HG03108 (cell line): Measurements from ENCODE around the gene ACE.

Experiments
- ATAC-seq: cut with Tn5 transposase; IDR thresholded peaks from one replicate; pipeline ENCODE4 v1.9.1; 2021; ENCODE audit warnings: moderate library complexity; ENCODE audit not compliant: unreplicated experiment

The ACE gene

GRCh38 chr17:63533433-63534077 lies 56.7 kb downstream of the ACE start:
- ATAC-seq: no peak

- no peak for ATAC-seq
These were observed 57.3 kb downstream of the ACE start for GRCh38 chr17:63534078-63534570.

- no peak for ATAC-seq
These were observed 58.1 kb downstream of the ACE start for GRCh38 chr17:63534816-63535455.

- ATAC-seq: no peak
These were observed 58.8 kb downstream of the ACE start for GRCh38 chr17:63535640-63536039.

- ATAC-seq: no peak
These were observed 60.1 kb downstream of the ACE start for GRCh38 chr17:63537001-63537400.

- no peak for ATAC-seq
These were observed 61.3 kb downstream of the ACE start for GRCh38 chr17:63537991-63538692.

- ATAC-seq: no peak
These were observed 62.1 kb downstream of the ACE start for GRCh38 chr17:63538693-63539595.

- ATAC-seq: no peak
These were observed 63.7 kb downstream of the ACE start for GRCh38 chr17:63540590-63540989.

- no peak for ATAC-seq
These were observed 65.3 kb downstream of the ACE start for GRCh38 chr17:63542218-63542545.

GRCh38 chr17:63542942-63543821 lies 66.3 kb downstream of the ACE start:
- no peak for ATAC-seq

- ATAC-seq: no peak
These were observed 67.1 kb downstream of the ACE start for GRCh38 chr17:63543822-63544420.

- no peak for ATAC-seq
These were observed 67.8 kb downstream of the ACE start for GRCh38 chr17:63544467-63545301.

GRCh38 chr17:63546308-63547082 lies 69.6 kb downstream of the ACE start:
- no peak for ATAC-seq

- no peak for ATAC-seq
These were observed 70.2 kb downstream of the ACE start for GRCh38 chr17:63547083-63547523.
